ENCODE results near the gene VEGFB.

Gene VEGFB

DNA sequence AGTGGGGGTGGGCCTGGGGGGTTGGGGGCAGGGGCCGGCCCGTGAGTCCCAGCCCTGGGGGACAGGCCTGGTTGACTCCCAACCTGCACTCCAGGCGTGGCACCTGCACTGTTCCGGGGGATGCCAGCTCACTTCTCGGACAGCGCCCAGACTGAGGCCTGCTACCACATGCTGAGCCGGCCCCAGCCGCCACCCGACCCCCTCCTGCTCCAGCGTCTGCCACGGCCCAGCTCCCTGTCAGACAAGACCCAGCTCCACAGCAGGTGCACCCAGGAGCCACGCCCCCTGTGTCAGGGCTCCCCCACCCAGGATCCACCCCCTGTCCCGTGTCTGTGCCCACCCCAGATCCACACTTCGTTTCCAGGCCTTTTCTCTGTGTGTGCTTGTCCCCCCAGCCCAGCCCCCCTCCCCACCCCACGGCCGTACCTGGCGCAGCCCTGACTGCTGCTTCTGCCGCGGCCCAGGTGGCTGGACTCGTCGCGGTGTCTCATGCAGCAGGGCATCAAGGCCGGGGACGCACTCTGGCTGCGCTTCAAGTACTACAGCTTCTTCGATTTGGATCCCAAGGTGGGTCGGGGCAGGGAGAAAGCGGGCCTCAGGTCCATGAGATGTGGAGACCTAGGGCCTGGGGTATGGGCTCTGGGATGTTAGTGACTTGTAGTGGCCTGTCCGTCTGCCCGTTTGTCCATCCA is 23.1 kb upstream of the VEGFB start:
- no peak for DNase-seq

DNA sequence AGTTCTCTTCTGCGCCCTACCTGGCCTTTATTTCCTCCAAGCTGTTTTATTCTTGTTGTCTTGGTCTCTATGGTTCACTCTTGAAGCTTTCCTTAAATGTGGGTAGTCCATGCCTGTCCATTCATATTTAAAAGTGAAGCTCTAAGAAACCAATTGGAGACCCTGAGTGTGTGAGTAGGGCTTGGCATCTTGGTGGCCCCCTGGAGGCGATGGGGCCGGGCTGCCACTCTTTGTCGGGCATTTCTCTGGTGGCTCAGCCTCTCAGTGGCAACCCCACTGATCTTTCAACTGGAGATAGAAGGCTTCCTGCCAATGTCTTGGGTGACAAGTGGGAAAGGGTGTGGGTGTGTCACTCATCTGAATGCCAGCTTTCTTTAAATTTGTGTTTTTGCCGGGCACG is 17.5 kb upstream of the VEGFB start:
- DNase-seq: no peak

DNA sequence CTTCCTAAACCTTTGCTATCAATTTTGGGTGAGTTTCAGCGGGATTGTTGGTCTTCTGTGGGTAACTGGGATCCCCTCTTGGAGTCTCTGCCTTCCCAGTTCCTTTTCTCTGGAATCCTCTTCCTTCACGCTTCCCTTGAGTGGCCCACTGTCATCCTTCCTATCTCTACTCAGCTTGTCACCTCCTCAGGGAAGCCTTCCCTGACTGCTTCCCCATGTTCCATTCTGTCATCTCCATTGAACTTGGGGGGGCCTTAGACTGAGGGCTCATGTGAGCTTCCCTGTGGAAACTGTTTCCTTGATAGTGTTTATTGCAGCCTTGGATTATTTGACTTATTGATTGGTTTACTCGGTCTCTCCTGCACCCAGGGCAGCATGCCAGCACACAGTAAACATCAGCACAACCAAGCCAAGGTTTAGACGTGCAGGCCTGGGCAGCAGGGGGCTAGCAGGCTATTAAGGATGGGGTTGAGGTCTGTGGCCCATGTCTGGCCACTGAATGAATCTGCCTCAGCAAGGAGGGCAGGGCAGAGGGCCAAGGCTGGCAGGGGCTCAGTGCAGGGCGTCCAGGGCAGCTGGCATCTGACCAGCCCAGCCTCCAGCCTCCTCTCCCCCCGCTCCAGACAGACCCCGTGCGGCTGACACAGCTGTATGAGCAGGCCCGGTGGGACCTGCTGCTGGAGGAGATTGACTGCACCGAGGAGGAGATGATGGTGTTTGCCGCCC is 15.6 kb upstream of the VEGFB start:
- DNase-seq: no peak

DNA sequence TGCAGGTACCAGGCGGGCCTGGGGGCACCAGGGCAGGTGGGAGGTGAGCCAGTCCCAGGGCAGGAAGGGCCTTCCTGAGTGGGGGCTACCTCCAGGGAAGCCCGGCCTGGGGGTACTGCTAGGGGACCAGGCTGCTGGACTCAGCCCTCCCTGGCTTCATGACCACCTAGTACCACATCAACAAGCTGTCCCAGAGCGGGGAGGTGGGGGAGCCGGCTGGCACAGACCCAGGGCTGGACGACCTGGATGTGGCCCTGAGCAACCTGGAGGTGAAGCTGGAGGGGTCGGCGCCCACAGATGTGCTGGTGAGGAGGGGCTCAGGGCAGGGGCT is 15.1 kb upstream of the VEGFB start:
- no peak for DNase-seq

DNA sequence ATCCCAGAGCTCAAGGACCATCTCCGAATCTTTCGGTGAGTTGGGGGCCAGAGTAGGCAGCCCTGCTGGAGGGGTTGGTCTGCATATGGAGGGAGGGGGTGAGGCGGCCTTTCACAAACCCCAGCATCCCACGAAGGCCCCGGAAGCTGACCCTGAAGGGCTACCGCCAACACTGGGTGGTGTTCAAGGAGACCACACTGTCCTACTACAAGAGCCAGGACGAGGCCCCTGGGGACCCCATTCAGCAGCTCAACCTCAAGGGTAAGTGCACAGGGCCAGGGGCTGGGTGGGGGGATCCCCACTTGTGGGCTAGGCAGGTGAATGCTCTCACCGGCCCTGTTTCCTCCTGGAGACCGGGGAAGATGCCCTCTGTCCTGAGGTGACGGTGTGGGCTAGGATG is 14.6 kb upstream of the VEGFB start:
- no peak for DNase-seq

DNA sequence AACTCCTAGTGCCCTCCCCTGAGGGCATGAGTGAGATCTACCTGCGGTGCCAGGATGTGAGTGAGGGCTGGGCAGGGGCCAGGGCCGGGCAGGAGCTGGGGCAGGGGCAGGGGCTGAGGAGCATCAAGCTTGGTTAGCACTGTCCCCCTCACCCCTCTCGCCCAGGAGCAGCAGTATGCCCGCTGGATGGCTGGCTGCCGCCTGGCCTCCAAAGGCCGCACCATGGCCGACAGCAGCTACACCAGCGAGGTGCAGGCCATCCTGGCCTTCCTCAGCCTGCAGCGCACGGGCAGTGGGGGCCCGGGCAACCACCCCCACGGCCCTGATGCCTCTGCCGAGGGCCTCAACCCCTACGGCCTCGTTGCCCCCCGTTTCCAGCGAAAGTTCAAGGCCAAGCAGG is 14.1 kb upstream of the VEGFB start:
- no peak for DNase-seq

DNA sequence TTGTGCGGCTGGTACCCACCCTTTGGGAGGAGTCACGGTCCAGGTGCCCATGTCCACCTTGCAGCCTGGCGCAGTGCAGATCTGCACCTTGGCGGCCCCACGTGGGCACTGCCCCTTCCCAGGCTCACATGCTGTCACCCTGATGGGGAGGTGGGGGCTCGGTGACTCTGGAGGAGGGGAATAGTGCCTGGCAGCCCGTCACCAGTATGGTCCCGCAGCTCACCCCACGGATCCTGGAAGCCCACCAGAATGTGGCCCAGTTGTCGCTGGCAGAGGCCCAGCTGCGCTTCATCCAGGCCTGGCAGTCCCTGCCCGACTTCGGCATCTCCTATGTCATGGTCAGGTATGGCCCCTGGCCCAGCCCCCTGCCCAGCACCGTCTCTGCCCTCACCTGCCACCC is 13.6 kb upstream of the VEGFB start:
- no peak for DNase-seq

DNA sequence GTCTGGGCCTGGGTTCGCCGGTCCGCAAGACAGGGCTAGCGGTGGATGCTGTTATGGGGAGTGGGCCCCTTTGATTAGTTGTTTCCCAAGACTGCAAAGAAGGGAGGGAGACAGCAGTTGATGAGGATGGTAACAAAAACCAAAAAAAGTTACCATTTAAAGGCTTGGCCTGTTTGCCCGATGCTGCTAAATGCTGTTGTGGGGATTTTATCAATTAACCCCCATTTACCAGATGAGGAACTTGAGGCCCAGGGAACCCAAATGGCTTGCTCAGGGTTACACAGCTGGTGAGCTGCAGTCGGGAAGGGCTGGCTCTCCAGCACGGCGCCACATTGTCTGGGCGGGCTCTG is 11.8 kb upstream of the VEGFB start:
- no peak for DNase-seq

DNA sequence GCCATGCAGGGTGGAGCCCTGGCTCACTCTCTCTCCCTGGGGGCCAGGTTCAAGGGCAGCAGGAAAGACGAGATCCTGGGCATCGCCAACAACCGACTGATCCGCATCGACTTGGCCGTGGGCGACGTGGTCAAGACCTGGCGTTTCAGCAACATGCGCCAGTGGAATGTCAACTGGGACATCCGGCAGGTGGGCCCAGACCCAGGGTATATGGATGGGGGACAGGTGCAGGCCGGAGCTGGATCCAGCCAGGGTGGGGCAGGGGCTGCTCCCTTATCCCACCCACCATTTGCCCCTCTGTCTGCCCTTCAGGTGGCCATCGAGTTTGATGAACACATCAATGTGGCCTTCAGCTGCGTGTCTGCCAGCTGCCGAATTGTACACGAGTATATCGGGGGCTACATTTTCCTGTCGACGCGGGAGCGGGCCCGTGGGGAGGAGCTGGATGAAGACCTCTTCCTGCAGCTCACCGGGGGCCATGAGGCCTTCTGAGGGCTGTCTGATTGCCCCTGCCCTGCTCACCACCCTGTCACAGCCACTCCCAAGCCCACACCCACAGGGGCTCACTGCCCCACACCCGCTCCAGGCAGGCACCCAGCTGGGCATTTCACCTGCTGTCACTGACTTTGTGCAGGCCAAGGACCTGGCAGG is 11.3 kb upstream of the VEGFB start:
- DNase-seq: no peak

DNA sequence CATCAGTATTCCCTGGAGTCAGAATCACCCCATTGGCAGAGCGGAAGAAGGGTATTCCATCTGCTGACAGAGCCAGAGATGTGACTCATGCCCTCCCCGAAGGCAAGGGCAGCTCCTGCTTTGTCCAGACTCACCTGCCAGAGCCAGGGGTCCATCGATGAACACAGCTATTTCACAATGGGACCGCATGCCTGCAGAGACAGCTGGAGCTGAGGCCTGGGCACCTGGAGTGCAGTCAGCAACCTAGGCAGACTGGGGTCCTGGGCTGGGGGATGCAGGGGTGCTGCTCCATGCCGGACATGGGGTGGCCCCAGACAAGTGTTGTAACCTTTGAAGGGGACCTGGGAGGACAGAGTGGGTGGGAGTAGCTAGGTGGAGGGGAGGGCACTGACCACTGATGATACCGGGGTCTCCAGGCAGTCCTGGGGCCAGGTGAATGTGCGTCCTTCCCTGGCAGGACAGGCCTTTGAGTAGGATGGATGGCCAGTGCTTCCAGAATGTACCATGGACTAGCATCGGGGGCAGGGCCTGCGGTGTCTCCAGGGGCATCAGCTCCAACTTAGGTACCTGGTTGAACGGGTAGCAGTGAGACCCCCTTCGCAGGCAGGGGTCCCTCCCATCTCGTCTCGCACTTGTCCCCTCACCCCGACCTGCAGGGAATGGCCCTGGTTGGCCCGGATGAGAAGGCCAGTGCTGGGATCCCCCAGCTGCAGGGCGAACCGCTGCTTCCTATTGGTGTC is 10.1 kb upstream of the VEGFB start:
- DNase-seq: peak; percentile 15

DNA sequence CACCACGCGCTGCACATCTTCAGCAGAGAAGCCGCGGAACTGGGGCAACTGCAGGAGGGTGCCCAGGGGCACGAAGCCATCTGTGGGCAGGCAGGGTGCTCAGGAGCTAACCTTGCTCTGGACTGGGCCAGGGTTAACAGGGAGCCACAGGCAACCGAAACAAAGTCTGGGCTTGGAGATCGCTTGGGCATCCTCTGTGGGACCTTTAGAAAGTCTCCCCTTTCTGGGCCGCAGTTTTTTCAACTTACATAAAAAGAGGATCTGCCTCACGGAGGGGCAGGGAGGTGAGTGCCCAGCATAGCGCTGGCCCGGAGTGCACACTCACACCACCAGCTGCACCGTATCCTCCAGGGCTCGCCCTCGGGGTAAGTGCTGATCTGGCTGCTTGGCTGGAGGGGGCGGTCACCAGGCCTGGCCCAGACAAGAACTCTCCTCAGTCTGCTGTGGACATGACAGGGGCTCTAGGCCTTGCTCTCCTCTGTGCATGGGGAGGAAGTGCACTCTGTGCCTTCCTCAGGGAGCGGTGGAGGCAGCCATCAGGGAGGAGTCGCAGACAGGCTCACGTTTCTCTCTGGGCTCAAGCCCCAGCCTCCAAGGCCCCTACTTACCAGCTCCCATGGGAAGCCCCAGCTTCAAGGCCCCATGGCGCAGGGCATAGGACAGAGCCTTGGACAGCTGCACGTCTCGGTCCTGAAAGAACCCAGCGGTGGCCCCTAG is 9.3 kb upstream of the VEGFB start:
- peak; percentile 16 for DNase-seq

DNA sequence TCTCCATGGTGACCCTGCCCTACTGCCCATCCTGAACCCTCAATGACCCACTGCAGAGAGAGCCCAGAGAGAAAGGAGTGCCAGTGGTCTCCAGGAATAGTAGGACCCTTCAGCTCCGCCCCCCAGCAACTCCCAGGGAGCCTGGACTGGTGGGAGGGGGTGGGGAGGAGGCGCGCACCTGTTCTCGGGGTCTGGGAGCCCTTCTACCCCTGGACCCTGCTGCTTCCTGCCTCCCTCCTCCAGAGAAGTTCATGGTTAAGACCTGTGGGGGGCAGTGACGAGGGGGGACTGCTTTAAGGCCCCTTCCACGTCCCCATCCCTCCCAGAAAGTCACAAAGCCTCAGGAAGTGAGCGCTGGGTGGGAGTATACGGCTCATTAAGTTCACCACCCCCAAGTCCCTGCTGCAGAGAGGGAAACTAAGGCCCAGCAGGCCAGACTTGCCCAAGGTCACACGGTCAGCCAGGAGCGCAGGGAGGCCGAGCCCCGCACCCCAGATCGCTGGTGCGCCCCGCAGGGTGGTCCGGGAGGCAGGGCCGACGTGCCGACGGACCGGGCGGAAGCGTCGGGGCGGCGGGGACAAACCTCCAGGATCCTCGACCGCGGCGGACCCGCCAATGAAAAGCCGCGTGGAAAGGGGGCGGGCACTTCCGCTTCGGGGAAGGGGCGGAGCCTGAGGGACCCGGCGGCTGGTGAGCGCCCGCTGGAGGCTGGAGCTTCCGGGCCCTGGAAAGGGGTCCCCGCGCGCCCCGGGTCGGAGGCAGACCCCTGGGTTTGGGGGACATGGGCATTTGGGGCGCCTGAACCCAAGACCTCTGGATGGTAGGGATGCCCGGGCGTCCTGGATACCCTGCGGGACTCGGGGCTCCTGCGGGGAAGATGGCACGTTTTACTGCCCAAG is 8.5 kb upstream of the VEGFB start, which contains the start of the genes NUDT22 and TRPT1:
NUDT22 (plus strand) TSS at position 667 of the 899 bp plus-strand sequence. CDS start 379 bp downstream, outside the sequence.
TRPT1 (minus strand) TSS at position 579 of the 899 bp plus-strand sequence; CDS start at position 253, 326 bp downstream.
- DNase-seq: peak; percentile 92

DNA sequence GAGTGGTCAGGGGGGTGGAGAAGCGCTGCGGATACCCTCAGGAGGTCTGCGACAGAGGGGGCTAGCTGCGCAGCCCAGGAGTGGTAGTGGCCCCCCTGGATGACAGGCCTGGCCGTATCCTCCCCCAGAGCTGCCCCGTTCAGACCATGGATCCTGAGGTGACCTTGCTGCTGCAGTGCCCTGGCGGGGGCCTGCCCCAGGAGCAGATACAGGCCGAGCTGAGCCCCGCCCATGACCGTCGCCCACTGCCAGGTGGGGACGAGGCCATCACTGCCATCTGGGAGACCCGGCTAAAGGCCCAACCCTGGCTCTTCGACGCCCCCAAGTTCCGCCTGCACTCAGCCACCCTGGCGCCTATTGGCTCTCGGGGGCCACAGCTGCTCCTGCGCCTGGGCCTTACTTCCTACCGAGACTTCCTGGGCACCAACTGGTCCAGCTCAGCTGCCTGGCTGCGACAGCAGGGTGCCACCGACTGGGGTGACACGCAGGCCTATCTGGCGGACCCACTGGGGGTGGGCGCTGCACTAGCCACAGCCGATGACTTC is 7.8 kb upstream of the VEGFB start:
- DNase-seq: peak; percentile 49

DNA sequence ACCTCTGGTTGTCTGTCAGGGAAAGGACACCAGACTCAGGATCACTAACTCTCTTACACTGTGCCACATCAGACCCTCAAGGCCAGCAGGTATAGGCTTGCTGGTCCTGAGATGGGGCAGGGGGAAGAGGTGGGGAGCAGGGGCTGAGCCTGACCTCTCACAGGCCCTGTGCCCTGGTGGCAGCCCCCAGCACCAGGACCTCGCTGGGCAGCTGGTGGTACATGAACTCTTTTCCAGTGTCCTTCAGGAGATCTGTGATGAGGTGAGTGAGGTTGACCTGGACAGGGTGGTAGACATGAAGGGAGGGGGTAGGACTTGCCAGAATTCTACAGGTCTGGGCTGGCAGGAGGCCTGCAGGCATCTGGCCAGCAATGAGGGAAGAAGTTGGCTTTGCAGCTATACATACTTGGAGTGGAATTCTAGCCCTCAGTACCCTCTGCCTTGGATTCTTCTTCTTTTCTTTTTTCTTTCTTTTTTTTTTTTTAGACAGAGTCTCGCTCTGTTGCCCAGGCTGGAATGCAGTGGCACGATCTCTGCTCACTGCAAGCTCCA is 6.9 kb upstream of the VEGFB start:
- no peak for DNase-seq

DNA sequence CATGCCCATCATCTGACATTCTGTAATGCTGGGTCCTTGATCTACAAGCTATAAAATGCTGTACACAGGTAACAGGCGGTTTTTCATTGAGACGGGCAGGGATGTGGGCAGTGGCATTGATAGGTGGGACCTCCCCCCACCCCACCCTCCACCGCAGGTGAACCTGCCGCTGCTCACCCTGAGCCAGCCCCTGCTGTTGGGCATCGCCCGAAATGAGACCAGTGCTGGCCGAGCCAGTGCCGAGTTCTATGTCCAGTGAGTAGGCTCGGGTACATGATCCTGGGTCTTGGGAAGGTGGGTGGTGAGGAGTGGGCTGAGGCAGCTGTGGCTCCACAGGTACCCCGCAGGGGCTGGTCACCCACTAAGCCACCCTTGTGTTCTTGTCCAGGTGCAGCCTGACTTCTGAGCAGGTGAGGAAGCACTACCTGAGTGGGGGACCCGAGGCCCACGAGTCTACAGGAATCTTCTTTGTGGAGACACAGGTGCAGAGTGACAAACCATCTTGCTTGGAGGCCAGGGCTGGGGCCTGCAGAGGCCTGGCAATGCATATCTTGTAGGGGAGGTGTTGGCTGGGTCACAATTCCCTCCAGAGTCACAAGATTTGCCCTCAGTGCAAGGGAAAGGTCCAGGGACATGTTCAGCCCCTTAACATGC is 5.2 kb upstream of the VEGFB start:
- DNase-seq: no peak

DNA sequence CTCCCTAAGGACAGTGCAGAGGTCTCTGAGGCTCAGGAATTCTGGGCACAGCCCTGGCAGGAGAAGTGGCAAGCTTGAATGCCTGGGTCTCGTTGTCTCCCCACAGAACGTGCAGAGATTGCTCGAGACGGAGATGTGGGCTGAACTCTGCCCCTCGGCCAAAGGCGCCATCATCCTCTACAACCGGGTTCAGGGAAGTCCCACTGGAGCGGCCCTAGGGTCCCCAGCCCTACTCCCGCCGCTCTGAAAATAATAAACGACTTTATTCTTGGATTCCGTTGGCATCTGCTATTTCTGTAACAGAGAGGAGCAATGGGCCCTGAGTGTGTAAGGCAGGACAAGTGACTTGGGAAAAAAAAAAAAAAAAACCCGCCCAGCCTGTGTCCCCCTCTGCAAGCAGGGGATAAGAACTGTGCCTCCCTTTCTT is 4.6 kb upstream of the VEGFB start:
- DNase-seq: no peak

DNA sequence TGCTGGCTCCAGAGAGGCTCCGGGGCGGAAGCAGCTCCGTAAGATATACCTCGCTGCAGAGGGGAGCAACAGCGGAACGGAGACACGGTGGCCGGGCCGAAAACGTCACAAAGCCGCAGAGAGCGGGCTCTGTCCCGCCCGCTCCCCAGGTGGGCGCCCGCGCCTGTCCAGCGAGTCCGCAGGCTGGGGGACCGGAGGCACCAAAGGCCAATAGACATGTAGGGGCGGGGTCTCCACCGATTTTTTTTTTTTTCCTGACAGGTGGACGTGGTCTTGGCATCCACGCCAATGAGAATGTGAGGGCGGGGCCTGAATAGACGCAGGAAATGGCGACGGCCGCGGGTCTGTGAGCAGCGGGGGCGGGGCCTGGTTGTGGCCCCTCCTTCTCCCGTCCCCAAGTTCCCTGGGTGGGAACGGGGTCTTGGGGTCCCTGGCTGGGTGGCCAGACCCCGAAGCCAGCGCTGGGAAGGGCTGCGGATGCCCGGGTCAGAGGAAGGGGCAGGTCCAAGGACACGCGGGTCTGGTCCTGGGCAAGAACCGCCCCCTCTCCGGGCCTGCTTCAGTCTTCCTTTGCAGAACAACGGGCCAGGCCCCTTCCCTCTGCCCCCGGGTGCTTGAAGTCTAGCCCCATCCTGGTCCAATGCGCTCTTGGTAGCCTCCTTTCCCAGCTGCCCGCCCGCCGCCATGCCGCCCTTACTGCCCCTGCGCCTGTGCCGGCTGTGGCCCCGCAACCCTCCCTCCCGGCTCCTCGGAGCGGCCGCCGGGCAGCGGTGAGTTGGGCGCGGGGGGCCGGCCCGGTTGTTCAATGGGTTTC is 4.0 kb upstream of the VEGFB start, which contains the start of gene DNAJC4:
DNAJC4 (plus strand) TSS at position 378 of the 814 bp plus-strand sequence; CDS start at position 685, 307 bp downstream.
- peak; percentile 88 for DNase-seq

DNA sequence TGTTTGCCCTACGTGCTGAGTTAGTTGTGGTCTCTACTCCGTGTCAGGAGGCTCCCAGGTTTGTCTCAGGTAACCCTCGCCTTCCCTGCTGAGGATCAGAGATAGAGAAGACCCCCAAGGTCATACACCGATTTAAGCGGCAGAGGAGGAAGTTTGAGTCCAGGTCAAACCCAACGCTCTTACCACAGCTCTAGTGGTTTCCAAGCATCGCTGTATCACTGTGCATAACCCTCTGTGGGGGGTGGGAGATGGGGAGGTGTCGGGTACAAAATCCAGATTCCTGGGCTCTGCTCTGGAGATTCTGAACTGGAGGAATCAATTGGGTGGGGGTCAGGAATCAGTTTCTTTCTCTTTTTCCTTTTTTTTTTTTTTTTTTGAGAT is 3.4 kb upstream of the VEGFB start:
- no peak for DNase-seq

DNA sequence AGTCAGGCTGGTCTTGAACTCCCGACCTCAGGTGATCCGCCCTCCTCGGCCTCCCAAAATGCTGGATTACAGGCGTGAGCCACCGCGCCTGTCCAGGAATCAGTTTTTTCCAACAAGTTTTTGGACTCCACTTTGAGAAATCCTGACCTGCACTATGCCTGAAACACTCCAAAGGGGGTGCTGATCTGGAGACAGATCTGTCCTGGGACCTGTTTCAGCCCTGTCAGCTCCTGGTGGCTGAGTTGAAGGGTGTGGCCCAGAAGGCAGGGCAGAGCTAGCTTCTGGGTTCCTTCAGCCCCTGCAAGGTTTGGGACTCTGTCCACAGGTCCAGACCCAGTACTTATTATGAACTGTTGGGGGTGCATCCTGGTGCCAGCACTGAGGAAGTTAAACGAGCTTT is 2.8 kb upstream of the VEGFB start:
- peak; percentile 7 for DNase-seq
